HG03095 (cell line): ENCODE results near the gene TAF4.
"Not testable (repeated sequence)": the region's sequence is repeated elsewhere in the genome, so short reads cannot be mapped to it uniquely, and the experiment has no call there.

Experiments
- ATAC-seq: cut with Tn5 transposase; IDR thresholded peaks from one replicate; pipeline ENCODE4 v1.9.1; 2021; ENCODE audit warnings: moderate library complexity; ENCODE audit not compliant: unreplicated experiment

Gene TAF4

DNA sequence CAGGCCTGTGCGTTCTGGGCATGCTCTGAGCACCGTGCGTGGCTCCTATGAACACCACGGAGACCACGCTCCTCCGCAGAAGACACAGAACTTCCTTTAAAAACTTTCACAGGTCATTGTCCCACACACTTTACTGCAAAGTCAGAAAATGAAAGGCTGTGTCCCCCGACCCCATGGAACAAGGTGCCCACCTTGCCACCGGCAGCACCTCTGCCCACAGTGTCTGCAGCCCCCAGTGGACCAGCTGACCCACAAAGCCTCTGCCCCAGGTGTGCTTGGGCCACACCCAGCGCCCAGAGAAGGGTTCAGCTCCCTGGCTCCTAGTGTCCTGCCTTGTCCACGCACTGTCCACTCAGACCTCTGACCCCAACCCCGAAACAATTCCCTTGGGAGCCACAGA, 8.7 kb downstream of the TAF4 start:
- ATAC-seq = no peak

DNA sequence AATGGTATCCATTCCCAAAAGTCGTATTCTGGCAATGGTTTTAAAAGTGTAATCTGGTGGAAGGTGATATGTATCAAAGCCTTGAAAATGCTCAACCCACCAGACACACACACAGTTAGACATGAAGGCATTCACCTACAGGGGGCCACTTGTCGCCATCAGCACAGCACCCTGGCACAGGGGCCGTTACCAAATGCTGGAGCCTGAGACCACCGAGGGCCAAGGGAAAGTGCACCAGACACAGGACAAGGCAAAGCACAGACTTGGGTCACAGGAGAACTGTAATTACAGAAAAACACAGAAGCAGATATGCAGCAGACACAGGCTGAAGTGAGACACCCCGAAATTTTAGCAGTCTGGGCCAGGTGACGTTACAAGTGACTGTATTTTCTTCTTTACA, 9.3 kb downstream of the TAF4 start:
- ATAC-seq = no peak

DNA sequence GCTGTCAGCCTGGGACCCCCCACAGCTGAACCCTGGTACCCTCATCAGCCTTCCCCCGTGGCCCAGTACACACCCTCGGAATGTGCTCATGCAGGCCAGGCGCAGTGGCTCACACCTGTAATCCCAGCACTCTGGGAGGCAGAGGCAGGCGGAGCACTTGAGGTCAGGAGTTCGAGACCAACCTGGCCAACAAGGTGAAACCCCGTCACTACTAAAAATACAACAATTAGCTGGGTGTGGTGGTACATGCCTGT, 9.9 kb downstream of the TAF4 start:
- ATAC-seq = not testable (repeated sequence)

DNA sequence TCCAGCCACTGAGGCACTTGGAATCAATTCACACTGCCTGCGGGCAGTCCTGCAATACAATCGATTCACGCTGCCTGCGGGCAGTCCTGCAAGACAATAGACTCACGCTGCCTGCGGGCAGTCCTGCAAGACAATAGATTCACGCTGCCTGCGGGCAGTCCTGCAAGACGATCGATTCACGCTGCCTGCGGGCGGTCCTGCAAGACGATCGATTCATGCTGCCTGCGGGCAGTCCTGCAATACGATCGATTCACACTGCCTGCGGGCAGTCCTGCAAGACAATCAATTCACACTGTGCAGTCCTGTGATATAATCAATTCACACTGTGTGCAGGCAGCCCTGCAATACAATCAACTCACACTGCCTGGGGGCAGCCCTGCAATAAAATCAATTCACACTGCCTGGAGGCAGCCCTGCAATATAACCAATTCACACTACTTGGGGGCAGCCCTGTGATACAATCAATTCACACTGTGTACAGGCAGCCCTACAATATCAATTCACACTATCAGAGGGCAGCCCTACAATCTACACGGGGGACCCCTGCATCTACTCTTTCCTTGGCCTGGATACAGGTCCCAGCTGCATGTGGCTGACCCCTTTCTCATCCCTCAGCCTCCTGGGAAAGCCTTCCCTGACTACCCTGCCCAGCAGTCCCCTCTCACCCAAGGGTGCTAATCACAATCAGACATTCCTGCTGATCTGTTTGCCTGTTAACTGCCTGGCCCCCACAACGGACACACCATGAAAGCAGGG, 10.4 kb downstream of the TAF4 start:
- ATAC-seq = no peak

DNA sequence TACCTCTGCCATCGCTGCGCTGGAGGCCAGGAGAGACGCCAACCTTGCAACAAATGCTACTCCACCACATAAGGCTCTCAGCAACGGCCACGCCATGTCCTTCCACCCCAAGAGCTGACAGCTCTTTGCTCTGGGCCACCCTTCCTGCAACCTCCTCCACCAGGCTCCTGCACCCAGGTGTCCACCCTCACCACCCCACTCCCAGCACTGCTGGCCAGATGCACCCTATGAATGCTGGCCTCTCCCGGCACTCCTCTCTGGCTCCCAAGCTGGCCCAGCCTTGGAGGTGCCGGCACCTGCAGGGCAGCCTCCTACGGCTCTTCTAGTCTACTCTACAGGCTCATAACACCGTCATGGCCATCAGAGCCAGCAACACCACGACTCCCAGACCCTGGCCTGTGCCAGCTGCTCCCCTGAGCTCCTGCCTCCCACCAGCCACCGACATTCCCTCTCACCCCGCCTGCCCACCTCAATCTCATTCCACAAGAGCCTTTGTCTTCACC, 11.2 kb downstream of the TAF4 start:
- no peak for ATAC-seq

GRCh38 chr20:62053465-62054196, 12.1 kb downstream of the TAF4 start:
- no peak for ATAC-seq

DNA sequence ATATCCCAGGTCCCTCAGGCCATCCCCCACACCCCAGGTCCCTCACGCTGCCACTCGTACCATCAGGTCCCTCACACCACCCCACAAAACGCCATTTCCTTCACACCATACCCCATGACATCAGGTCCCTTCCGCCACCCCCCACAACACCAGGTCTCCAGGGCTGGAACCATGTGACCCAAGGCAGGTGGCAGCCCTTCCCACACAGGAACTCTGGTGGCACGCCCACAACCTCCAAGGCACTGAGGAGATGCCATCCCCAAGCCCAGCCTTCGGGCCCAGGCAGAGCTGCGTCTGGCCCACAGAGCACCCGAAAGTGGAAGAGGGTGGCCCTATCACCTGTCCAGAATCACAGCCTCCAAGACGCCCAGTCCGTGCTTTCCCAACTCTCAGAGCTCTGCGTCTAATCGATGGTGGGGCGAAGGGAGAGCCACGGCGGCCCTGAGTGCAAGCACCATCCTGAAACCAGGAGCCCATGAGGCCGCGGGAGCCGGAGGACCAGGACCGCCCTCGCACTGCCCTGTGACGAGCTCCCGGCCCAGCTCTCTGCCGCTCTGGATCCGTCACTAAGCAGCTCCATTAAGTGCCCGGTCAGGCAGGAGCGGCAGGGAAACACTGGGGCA, 12.7 kb downstream of the TAF4 start:
- no peak for ATAC-seq

DNA sequence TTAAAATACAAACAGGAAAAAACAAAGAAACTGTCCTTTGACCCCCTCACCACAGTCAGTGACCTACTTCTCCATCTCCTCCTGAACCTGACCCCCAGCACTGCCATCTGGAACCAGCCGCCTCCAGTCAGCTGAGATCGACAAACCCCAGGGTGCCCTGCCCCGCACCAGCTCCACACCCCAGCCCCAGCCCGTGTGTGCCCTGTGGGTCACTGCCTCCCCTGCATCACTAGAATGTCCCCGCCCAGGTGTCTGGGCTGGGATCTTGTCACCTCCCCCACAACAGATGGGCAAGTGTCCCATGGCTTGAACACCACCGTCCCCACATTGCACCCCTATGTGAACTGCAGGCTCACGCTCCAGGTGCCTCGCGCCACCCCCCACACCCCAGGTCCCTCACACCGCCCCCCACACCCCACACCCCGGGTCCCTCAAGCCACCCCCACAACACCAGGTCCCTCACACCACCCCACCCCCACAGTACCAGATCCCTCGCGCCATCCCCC, 13.3 kb downstream of the TAF4 start:
- ATAC-seq = no peak

GRCh38 chr20:62051546-62052255, 14.0 kb downstream of the TAF4 start:
- ATAC-seq = no peak

- ATAC-seq = no peak
Measured at GRCh38 chr20:62051144-62051543, 14.5 kb downstream of the TAF4 start.

GRCh38 chr20:62050166-62051120, 15.2 kb downstream of the TAF4 start:
- ATAC-seq = no peak

GRCh38 chr20:62049342-62050165, 16.1 kb downstream of the TAF4 start:
- ATAC-seq = no peak

- ATAC-seq = no peak
Measured at GRCh38 chr20:62048821-62049291, 16.8 kb downstream of the TAF4 start.

- ATAC-seq = no peak
Measured at GRCh38 chr20:62048346-62048761, 17.3 kb downstream of the TAF4 start.

DNA sequence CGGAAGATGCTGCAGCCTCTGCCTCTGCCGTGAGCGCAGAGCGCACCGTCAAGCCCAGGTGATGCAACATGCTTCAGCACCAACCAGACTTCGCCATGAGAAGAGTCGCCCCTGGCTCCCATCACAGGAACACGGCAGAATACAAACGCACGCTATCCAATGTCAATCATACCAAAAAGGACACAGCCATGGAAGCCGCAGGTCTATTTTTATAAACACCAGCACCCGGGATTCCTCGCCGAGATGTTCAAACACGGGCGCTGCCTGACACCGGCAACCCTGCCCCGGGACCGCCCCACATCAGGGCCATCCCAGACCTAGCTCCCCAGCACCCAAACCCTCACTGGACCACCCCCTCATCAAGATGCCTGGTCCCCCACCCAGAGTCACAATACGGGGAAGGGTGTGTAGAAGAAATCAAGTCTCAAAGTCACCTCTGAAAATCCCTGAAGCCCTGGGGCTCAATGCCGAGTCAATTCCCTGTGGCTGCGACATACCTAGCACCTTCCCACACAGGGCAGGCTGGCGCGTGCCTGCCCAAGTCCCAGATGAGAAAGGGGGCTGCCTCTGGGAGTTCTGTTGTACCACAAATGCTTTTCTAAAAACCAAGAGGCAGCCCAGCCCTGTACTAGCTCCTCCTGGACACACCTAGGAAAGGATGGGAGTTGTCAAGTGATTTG, 17.9 kb downstream of the TAF4 start:
- ATAC-seq = no peak

GRCh38 chr20:62046431-62046830, 19.2 kb downstream of the TAF4 start:
- ATAC-seq = no peak

GRCh38 chr20:62045529-62046285, 20.0 kb downstream of the TAF4 start:
- ATAC-seq = no peak

DNA sequence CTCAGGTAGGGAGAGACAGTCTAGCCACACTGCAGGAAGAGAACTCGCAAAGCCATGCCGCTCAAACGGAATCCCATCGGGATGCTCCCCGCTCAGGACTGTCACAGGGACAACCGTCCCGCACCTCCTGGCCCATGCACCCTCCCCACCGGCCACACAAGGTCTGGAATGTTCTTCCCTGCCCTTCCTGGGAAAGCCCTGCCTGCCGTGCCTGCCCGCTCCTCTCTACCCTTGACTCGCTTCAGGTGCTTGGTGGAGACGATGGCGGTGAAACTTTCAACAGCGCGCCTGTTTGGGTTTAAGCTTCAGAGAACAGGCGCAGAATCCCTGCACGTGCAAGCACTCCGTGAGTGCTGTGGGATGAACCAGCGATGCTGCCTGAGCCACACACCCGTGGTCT, 20.6 kb downstream of the TAF4 start:
- no peak for ATAC-seq
